Measurements from ENCODE around the gene ANKH.
A peak's percentile ranks its signal among the peaks of the same experiment; 100 is the strongest.

The ANKH gene

GRCh38 chr5:14674983-14675854 is 196.4 kb downstream of the ANKH start:
- no peaks in the 10 kb centered on the region for H3K9me2 ChIP-seq (replicated peaks; ENCODE audit: low read depth, low read length)
- peaks cover 46% of the 10 kb centered on the region; the same call in 1 of the 2 replicates for H3K36me3 ChIP-seq (ENCODE audit: insufficient read depth, low read length)
- H3K27me3 ChIP-seq (ENCODE audit: insufficient read depth, low read length, poor library complexity, severe bottlenecking): no peaks in the 10 kb centered on the region
- H4K20me1 ChIP-seq (ENCODE audit: insufficient read depth, low read length, poor library complexity, severe bottlenecking): peaks cover 77% of the 10 kb centered on the region
- peak overlapping the region; percentile 45 for H3K9ac ChIP-seq (ENCODE audit: low read depth, low read length, poor library complexity, severe bottlenecking)
- peaks cover 93% of the 10 kb centered on the region for H3K79me2 ChIP-seq (ENCODE audit: insufficient read depth, low read length)
- no peak overlapping the region for H2AFZ ChIP-seq (ENCODE audit: low read length)
- peaks cover 48% of the 10 kb centered on the region for H3K4me1 ChIP-seq (ENCODE audit: insufficient read depth, low read length, poor library complexity, severe bottlenecking)
- H3K4me2 ChIP-seq (ENCODE audit: low read depth, low read length, poor library complexity, severe bottlenecking): peak overlapping the region; percentile 58
- H3K9me3 ChIP-seq (ENCODE audit: insufficient read depth, low read depth, low read length): no peaks in the 10 kb centered on the region
- H3K4me3 ChIP-seq (ENCODE audit: low read length, poor library complexity, severe bottlenecking): peak overlapping the region; percentile 42
- TF ChIP-seq EZH2phosphoT487 (IDR thresholded peaks at IDR 0.05; ENCODE audit: borderline replicate concordance) (no peak), CTCF (conservative IDR thresholded peaks at IDR 0.05; ENCODE audit: low read length) (no peak)
- no peaks in the 10 kb centered on the region for H3F3A ChIP-seq (ENCODE audit: low read depth)

GRCh38 chr5:14673443-14673842 is 198.1 kb downstream of the ANKH start:
- H3K4me3 ChIP-seq (ENCODE audit: low read length, poor library complexity, severe bottlenecking): no peak overlapping the region
- H3K4me1 ChIP-seq (ENCODE audit: insufficient read depth, low read length, poor library complexity, severe bottlenecking): peaks cover 63% of the 10 kb centered on the region
- no peaks in the 10 kb centered on the region for H3K27me3 ChIP-seq (ENCODE audit: insufficient read depth, low read length, poor library complexity, severe bottlenecking)
- peaks cover 100% of the 10 kb centered on the region for H3K79me2 ChIP-seq (ENCODE audit: insufficient read depth, low read length)
- peak overlapping the region; percentile 97 for H3K4me2 ChIP-seq (ENCODE audit: low read depth, low read length, poor library complexity, severe bottlenecking)
- no peaks in the 10 kb centered on the region for H3K9me3 ChIP-seq (ENCODE audit: insufficient read depth, low read depth, low read length)
- H3K36me3 ChIP-seq (ENCODE audit: insufficient read depth, low read length): peaks cover 30% of the 10 kb centered on the region; the same call in 1 of the 2 replicates
- peak overlapping the region; percentile 5 for H3K9ac ChIP-seq (ENCODE audit: low read depth, low read length, poor library complexity, severe bottlenecking)
- no peaks in the 10 kb centered on the region for H3F3A ChIP-seq (ENCODE audit: low read depth)
- peaks cover 90% of the 10 kb centered on the region for H4K20me1 ChIP-seq (ENCODE audit: insufficient read depth, low read length, poor library complexity, severe bottlenecking)
- TF ChIP-seq EZH2phosphoT487 (IDR thresholded peaks at IDR 0.05; ENCODE audit: borderline replicate concordance): no peak
- TF ChIP-seq CTCF (conservative IDR thresholded peaks at IDR 0.05; ENCODE audit: low read length): no peak
- no peaks in the 10 kb centered on the region for H3K9me2 ChIP-seq (replicated peaks; ENCODE audit: low read depth, low read length)
- no peak overlapping the region for H2AFZ ChIP-seq (ENCODE audit: low read length)

- Histone ChIP-seq H4K20me1 (ENCODE audit: insufficient read depth, low read length, poor library complexity, severe bottlenecking) (peaks cover 93% of the 10 kb centered on the region), H3K9ac (ENCODE audit: low read depth, low read length, poor library complexity, severe bottlenecking) (peak overlapping the region; percentile 20)
Observed at GRCh38 chr5:14672484-14673394, 198.8 kb downstream of the ANKH start.

More at GRCh38 chr5:14672484-14673394, 198.8 kb downstream of the ANKH start:
- TF ChIP-seq CTCF (conservative IDR thresholded peaks at IDR 0.05; ENCODE audit: low read length) (no peak), EZH2phosphoT487 (IDR thresholded peaks at IDR 0.05; ENCODE audit: borderline replicate concordance) (no peak)
- Histone ChIP-seq H2AFZ (ENCODE audit: low read length) (no peak overlapping the region), H3K27me3 (ENCODE audit: insufficient read depth, low read length, poor library complexity, severe bottlenecking) (no peaks in the 10 kb centered on the region), H3K36me3 (ENCODE audit: insufficient read depth, low read length) (peaks cover 23% of the 10 kb centered on the region; the same call in 1 of the 2 replicates), H3K9me3 (ENCODE audit: insufficient read depth, low read depth, low read length) (no peaks in the 10 kb centered on the region), H3K4me2 (ENCODE audit: low read depth, low read length, poor library complexity, severe bottlenecking) (peak overlapping the region; percentile 97), H3K4me1 (ENCODE audit: insufficient read depth, low read length, poor library complexity, severe bottlenecking) (peaks cover 70% of the 10 kb centered on the region), H3K9me2 (replicated peaks; ENCODE audit: low read depth, low read length) (no peaks in the 10 kb centered on the region), H3K79me2 (ENCODE audit: insufficient read depth, low read length) (peaks cover 100% of the 10 kb centered on the region), H3F3A (ENCODE audit: low read depth) (no peaks in the 10 kb centered on the region), H3K4me3 (ENCODE audit: low read length, poor library complexity, severe bottlenecking) (peak overlapping the region; percentile 27)
